K562 (cell line): ENCODE measurements around the gene SETD7. TPM values are rescaled to one million over a fixed set of nuclear protein-coding genes. Genes with fewer than 3 reads are reported as not detected.

Source experiments
- ATAC-seq: fragments of 200-7000 bp; cut with Tn5 transposase; 3 replicates; pipeline ENCODE4 v1.9.1; 2020; ENCODE audit warnings: moderate library complexity
- BruUV-seq: library from RNA; stranded (reverse); fragments of 400-500 nt; replicated peaks from 2 replicates; lab custom pipeline; 2021; lab: Mats Ljungman, UMichigan
- CTCF ChIA-PET: fragments of 300-600 bp; formaldehyde crosslinking; extraction: SDS; loops from one replicate; lab custom pipeline; 2021; ENCODE audit warnings: low intra/inter-chr PET ratio; lab: Yijun Ruan, JAX
- POLR2A ChIA-PET: fragments of 300-600, 350-650 bp; sonication (Branson Sonifier 250); formaldehyde crosslinking; extraction: SDS; loops from one replicate; lab custom pipeline; 2021; ENCODE audit warnings: antibody characterized with exemption, inconsistent platforms; lab: Yijun Ruan, JAX
- DNase-seq, 4 experiments: peaks; one replicate each; pipeline versions ENCODE4 v3.0.0 to v3.0.0-alpha.2; 2011 to 2018; ENCODE audit warnings: low spot score in 3 of 4, mixed read lengths in 3 of 4; ENCODE audit errors: extremely low read depth in 1 of 4
- FAIRE-seq: peaks from 2 replicates; lab custom pipeline; 2011; peaks lifted over from hg19 to GRCh38; lab: Jason Lieb, UNC
- H2AFZ ChIP-seq: 2 replicates; pipeline ENCODE4 v1.6.0; 2011; ENCODE audit warnings: low read depth, low read length, control low read depth, inconsistent platforms
- H3K27ac ChIP-seq: fragments of 200-600 bp; 3 replicates; pipeline ENCODE4 v1.8.0; 2011; ENCODE audit warnings: low read depth, mild to moderate bottlenecking, control low read depth, inconsistent platforms, low read length, moderate library complexity, mixed read lengths; ENCODE audit errors: extremely low read depth
- H3K27me3 ChIP-seq, 2 experiments: fragments of 300-600 bp in 1 of 2; 2 replicates in 1 of 2; 3 replicates in 1 of 2; pipeline versions ENCODE4 v1.6.0 to v1.8.0; 2011; ENCODE audit warnings: inconsistent platforms in 2 of 2, low read length in 2 of 2, mild to moderate bottlenecking in 1 of 2, mixed read lengths in 1 of 2, moderate library complexity in 1 of 2; ENCODE audit not compliant: control insufficient read depth in 2 of 2, insufficient read depth in 2 of 2
- H3K36me3 ChIP-seq: fragments of 300-600 bp; 3 replicates; pipeline ENCODE4 v1.8.0; 2011; ENCODE audit warnings: mild to moderate bottlenecking, low read length, inconsistent platforms; ENCODE audit not compliant: control insufficient read depth, insufficient read depth
- H3K4me1 ChIP-seq, 2 experiments: fragments of 200-600 bp in 1 of 2; replicated peaks in 1 of 2; 2 replicates in 1 of 2; 3 replicates in 1 of 2; pipeline versions ENCODE4 v1.5.1 to v1.8.0; 2011; ENCODE audit warnings: inconsistent platforms in 2 of 2, low read length in 2 of 2, mild to moderate bottlenecking in 1 of 2, mixed read lengths in 1 of 2, moderate library complexity in 1 of 2; ENCODE audit not compliant: control insufficient read depth in 2 of 2, insufficient read depth in 2 of 2
- H3K4me2 ChIP-seq: 2 replicates; pipeline ENCODE4 v1.6.1; 2011; ENCODE audit warnings: low read length, control low read depth, inconsistent platforms, mixed read lengths; ENCODE audit not compliant: insufficient read depth
- H3K4me3 ChIP-seq: fragments of 200-600 bp; sonication (generic), shearing (Covaris generic); 2 replicates; pipeline ENCODE4 v1.5.1; 2016; ENCODE audit warnings: control low read depth, inconsistent platforms
- H3K79me2 ChIP-seq: fragments of 200-600 bp; 3 replicates; pipeline ENCODE4 v1.8.0; 2011; ENCODE audit warnings: low read length, inconsistent platforms; ENCODE audit not compliant: control insufficient read depth, insufficient read depth
- H3K9ac ChIP-seq, 2 experiments: 2 replicates each; pipeline versions ENCODE4 v1.6.0 to v1.6.1; 2011; ENCODE audit warnings: low read depth in 2 of 2, low read length in 2 of 2, control low read depth in 1 of 2, inconsistent platforms in 1 of 2, mild to moderate bottlenecking in 1 of 2, mixed read lengths in 1 of 2; ENCODE audit not compliant: insufficient read depth in 1 of 2
- H3K9me1 ChIP-seq: one replicate; pipeline ENCODE4 v1.6.0; 2011; ENCODE audit warnings: inconsistent platforms, mild to moderate bottlenecking, low read length, moderate library complexity; ENCODE audit not compliant: control insufficient read depth, insufficient read depth
- H3K9me3 ChIP-seq: replicated peaks from 2 replicates; pipeline ENCODE4 v1.5.1; 2011; ENCODE audit warnings: low read depth, low read length, inconsistent platforms; ENCODE audit not compliant: control insufficient read depth, insufficient read depth
- H4K20me1 ChIP-seq: replicated peaks from 2 replicates; pipeline ENCODE4 v1.6.1; 2011; ENCODE audit warnings: low read length, inconsistent platforms, mixed read lengths; ENCODE audit not compliant: control insufficient read depth, insufficient read depth
- MGA ChIP-seq: fragments of 450-650 bp; IDR thresholded peaks from 2 replicates; pipeline ENCODE4 v1.6.1; 2016; ENCODE audit warnings: mild to moderate bottlenecking, moderate library complexity
- RBM39 ChIP-seq: fragments of 200-400 bp; formaldehyde crosslinking; optimal IDR thresholded peaks from 2 replicates; pipeline ENCODE3; 2018; ENCODE audit warnings: low read depth, low read length
- SMARCA5 ChIP-seq: fragments of 450-650 bp; IDR thresholded peaks from 2 replicates; pipeline ENCODE4 v1.6.1; 2016
- TAF7 ChIP-seq: fragments of 450-650 bp; IDR thresholded peaks from 2 replicates; pipeline ENCODE4 v1.6.1; 2016; ENCODE audit warnings: missing genetic modification characterization, missing compliant biosample characterization
- ZNF316 ChIP-seq: fragments of 450-650 bp; IDR thresholded peaks from 2 replicates; pipeline ENCODE4 v1.6.1; 2016
- ZNF384 ChIP-seq: IDR thresholded peaks from 2 replicates; pipeline ENCODE4 v1.6.1; 2012; ENCODE audit warnings: low read depth, low read length, improper control_type of control experiment
- WGBS: fragments of 100-300 bp; shearing (Covaris generic); methylation state at CpG from one replicate; pipeline ENCODE4 v1.1.6; 2016; ENCODE audit warnings: low coverage, mixed read lengths; ENCODE audit not compliant: insufficient coverage; ENCODE audit errors: missing lambda C conversion rate; 5-methylcytosine and 5-hydroxymethylcytosine counted together
- in situ Hi-C: fragments of 300-500 bp; cut with MboI; formaldehyde crosslinking; loops from 4 replicates; pipeline ENCODE4 v1.15.0; 2018; ENCODE audit warnings: inconsistent platforms, mixed read lengths
- intact Hi-C: fragments of 100-400 bp; cut with micrococcal nuclease; formaldehyde crosslinking; loops from 2 replicates; pipeline ENCODE4 v1.14.2; 2022
- polyA plus RNA-seq, 8 experiments: library from polyadenylated mRNA; depleted of rRNA in 4 of 8; stranded (reverse) in 5 of 8; unstranded in 3 of 8; fragments of >200 nt; fragmentation: Nextera tagmentation in 2 of 8; fragmentation: Illumina TruSeq in 1 of 8; extraction: Ambion mirVana in 2 of 8; extraction: Trizol in 1 of 8; gene quantifications; 2 replicates each; pipeline versions ENCODE4 v1.2.1 to v1.2.3, GENCODE V29; 2011 to 2014; ENCODE audit warnings: inconsistent platforms in 1 of 8, missing spikeins in 1 of 8
- total RNA-seq, 7 experiments: library from RNA; depleted of rRNA in 6 of 7; stranded (reverse); fragments of >200 nt in 6 of 7; fragmentation: Illumina TruSeq in 2 of 7; extraction: Trizol in 2 of 7; gene quantifications; 2 replicates each; pipeline versions ENCODE4 v1.2.1 to v1.2.3, GENCODE V29; 2011 to 2021; ENCODE audit warnings: low replicate concordance in 1 of 7

Gene SETD7
- total and polyA plus RNA-seq, 9 of the 15 experiments (the other 6 are each of a cell fraction or from before 2014, with no cell fraction given), result 0.37 to 2.4 (median 1.7) TPM

DNA sequence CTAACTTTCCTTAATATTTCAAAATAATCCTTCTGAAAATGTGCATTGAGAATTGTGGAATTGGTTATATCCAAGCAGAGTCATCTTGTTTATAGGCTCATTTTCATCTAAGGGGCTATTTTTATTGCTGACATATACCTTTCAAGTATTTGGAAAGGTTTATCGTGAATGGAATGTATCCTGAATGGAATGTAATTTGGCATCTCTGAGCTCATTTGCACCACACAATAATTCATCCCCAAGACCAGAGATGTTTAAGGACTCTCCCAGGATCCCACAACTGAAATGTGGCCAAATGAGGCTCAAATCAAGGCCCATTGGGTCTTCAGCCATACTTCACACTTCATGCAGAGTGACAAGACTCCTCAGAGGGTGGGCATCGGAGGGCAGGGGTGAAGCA is 7.5 kb upstream of the SETD7 start:
- Histone ChIP-seq H3K27ac (no peak overlapping the region), H3K9ac (no peak overlapping the region), H3K9me3 (no peaks in the 10 kb centered on the region), H3K4me3 (no peak overlapping the region), H2AFZ (no peak overlapping the region), H3K9me1 (no peaks in the 10 kb centered on the region), H3K36me3 (no peaks in the 10 kb centered on the region), H4K20me1 (no peaks in the 10 kb centered on the region), H3K27me3 (peaks cover 18 to 29% of the 10 kb centered on the region in 2 experiments), H3K4me1 (no peaks in the 10 kb centered on the region), H3K79me2 (no peaks in the 10 kb centered on the region), H3K4me2 (no peak overlapping the region)
- TF ChIP-seq ZNF384 (no peak), ZNF316 (0 out of 2 replicates have a peak, but pooled peaks have one; percentile 9), SMARCA5 (no peak)
- no peak for DNase-seq
- ChIA-PET POLR2A (no interaction called here), CTCF (no interaction called here)
- in situ Hi-C loops (no loop called here), intact Hi-C loops (no loop called here)
- WGBS, result 3% methylated on average over 2 of the region's 2 CpGs
- no peak for FAIRE-seq
- no peak for ATAC-seq
- BruUV-seq, result no TSS peak

GRCh38 chr4:139562839-139563238 is 6.8 kb upstream of the SETD7 start:
- ATAC-seq, result no peak
- Histone ChIP-seq H3K9ac (no peak overlapping the region), H2AFZ (no peak overlapping the region), H4K20me1 (0 out of 2 replicates have a peak, but pooled peaks cover 2% of the 10 kb centered on the region), H3K36me3 (no peaks in the 10 kb centered on the region), H3K4me3 (no peak overlapping the region), H3K9me1 (no peaks in the 10 kb centered on the region), H3K4me1 (peaks cover 0 to under 1% of the 10 kb centered on the region in 2 experiments; a peak in 1 of 5 replicates), H3K79me2 (no peaks in the 10 kb centered on the region), H3K27me3 (peaks cover 23 to 29% of the 10 kb centered on the region in 2 experiments), H3K9me3 (no peaks in the 10 kb centered on the region), H3K4me2 (no peak overlapping the region), H3K27ac (no peak overlapping the region)
- WGBS, result 4% methylated on average over 3 of the region's 3 CpGs
- no TSS peak for BruUV-seq
- intact Hi-C loops, result no loop called here
- no peak for FAIRE-seq
- POLR2A ChIA-PET, result interaction anchor here (0.6 kb wide), 1 partner anchor 25 kb away, joined by 3 read pairs; no protein-coding TSS in a partner anchor
- no peak for DNase-seq
- CTCF ChIA-PET, result no interaction called here
- in situ Hi-C loops, result no loop called here
- TF ChIP-seq TAF7 (tag) (no peak), MGA (no peak), RBM39 (no peak)
